NCI-H82 treated with DMSO at 0.1 percent for 48 hours (cell line): ENCODE data around the gene RSPO1.

Experiments used
- DNase-seq: peaks from one replicate; lab custom pipeline; 2025; ENCODE audit not compliant: unreplicated experiment; lab: John Stamatoyannopoulos, UW

Gene RSPO1

GRCh38 chr1:37656881-37657280, 22.2 kb upstream of the RSPO1 start:
- DNase-seq = no peak

- DNase-seq = no peak
Observed at GRCh38 chr1:37656026-37656425, 21.3 kb upstream of the RSPO1 start.

- DNase-seq = no peak
Observed at GRCh38 chr1:37655274-37655673, 20.6 kb upstream of the RSPO1 start.

- DNase-seq = no peak
Observed at GRCh38 chr1:37653906-37654305, 19.2 kb upstream of the RSPO1 start.

- no peak for DNase-seq
Observed at GRCh38 chr1:37652976-37653375, 18.3 kb upstream of the RSPO1 start.

GRCh38 chr1:37651803-37652202, 17.1 kb upstream of the RSPO1 start:
- no peak for DNase-seq

- no peak for DNase-seq
Observed at GRCh38 chr1:37650721-37651120, 16.0 kb upstream of the RSPO1 start.

- DNase-seq = no peak
Observed at GRCh38 chr1:37650173-37650572, 15.5 kb upstream of the RSPO1 start.

- no peak for DNase-seq
Observed at GRCh38 chr1:37647281-37647680, 12.6 kb upstream of the RSPO1 start.

- DNase-seq = no peak
Observed at GRCh38 chr1:37641059-37641458, 6.4 kb upstream of the RSPO1 start.

- DNase-seq = no peak
Observed at GRCh38 chr1:37636435-37636834, 1.7 kb upstream of the RSPO1 start.

GRCh38 chr1:37634992-37635902, 555 bp upstream of the RSPO1 start:
- no peak for DNase-seq

GRCh38 chr1:37633938-37634243, 801 bp downstream of the RSPO1 start:
- DNase-seq = no peak

GRCh38 chr1:37633040-37633937, 1.4 kb downstream of the RSPO1 start:
- no peak for DNase-seq

- DNase-seq = no peak
Observed at GRCh38 chr1:37631036-37631435, 3.7 kb downstream of the RSPO1 start.

- DNase-seq = no peak
Observed at GRCh38 chr1:37630426-37631028, 4.2 kb downstream of the RSPO1 start.

GRCh38 chr1:37629726-37630425, 4.8 kb downstream of the RSPO1 start:
- no peak for DNase-seq

- DNase-seq = peak; percentile 91
Observed at GRCh38 chr1:37629008-37629407, 5.7 kb downstream of the RSPO1 start.

GRCh38 chr1:37628026-37628556, 6.6 kb downstream of the RSPO1 start:
- DNase-seq = peak; percentile 45

GRCh38 chr1:37622131-37622530, 12.6 kb downstream of the RSPO1 start:
- no peak for DNase-seq
